ENCODE data around the gene ECHS1. TPM values are rescaled to one million over a fixed set of nuclear protein-coding genes. Genes with fewer than 3 reads are reported as not detected.

The ECHS1 gene
- polyA plus RNA-seq, 1 of the 3 experiments (the other 2 are of a cell fraction), result 97.8 TPM

DNA sequence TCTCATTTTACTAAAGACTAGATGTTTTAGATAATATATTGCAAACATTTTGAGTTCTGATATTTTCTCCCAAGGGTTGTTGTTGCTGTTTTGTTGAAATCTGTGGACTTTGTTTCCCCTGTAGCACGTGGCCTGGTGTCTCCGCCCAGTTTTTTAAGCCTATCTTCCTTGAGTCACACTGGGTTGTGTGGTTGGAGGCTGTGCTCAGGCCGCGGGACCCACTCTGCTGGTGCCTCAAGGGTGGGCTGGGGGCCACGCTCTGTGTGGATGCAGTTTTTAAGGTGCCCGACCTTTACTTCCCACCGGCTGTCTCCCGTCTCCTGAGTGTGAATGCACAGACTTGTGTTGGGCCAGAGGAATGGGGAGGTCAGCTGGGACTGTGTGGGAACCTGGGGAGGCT lies 30.2 kb downstream of the ECHS1 start:
- Histone ChIP-seq H3K27ac (ENCODE audit: low read depth in 2 of 2, low read length in 1 of 2) (no peak overlapping the region), H3K79me2 (ENCODE audit: insufficient read depth) (no peaks in the 10 kb centered on the region), H3K36me3 (replicated peaks in 1 of 2; ENCODE audit: control insufficient read depth in 1 of 2, insufficient read depth in 2 of 2, low read length in 1 of 2) (no peaks in the 10 kb centered on the region), H3K9me2 (no peaks in the 10 kb centered on the region), H3K4me3 (ENCODE audit: low read depth in 2 of 2, low read length in 1 of 2) (no peak overlapping the region), H3K9me3 (no peaks in the 10 kb centered on the region), H3F3A (replicated peaks; ENCODE audit: insufficient read depth) (no peaks in the 10 kb centered on the region), H3K4me1 (ENCODE audit: control insufficient read depth in 1 of 2, insufficient read depth in 2 of 2, low read depth in 1 of 2, low read length in 1 of 2) (peaks cover 0 to 7% of the 10 kb centered on the region in 2 experiments; a peak in 1 of 4 replicates), H3K4me2 (0 out of 2 replicates have a peak overlapping the region, but pooled peaks have one; percentile 24), H2AFZ (ENCODE audit: low read depth) (no peak overlapping the region), H3K9ac (no peak overlapping the region), H3K27me3 (ENCODE audit: insufficient read depth) (peaks cover 51% of the 10 kb centered on the region; the same call in 1 of the 2 replicates), H4K20me1 (ENCODE audit: insufficient read depth) (no peaks in the 10 kb centered on the region)
- ChIA-PET POLR2A (no interaction called here), CTCF (interaction anchor here (3.3 kb wide), 1 partner anchor 14 kb away, joined by 21 read pairs; no protein-coding TSS in a partner anchor)
- TF ChIP-seq EP300 (IDR thresholded peaks at IDR 0.05; ENCODE audit: borderline replicate concordance in 1 of 2, low read depth in 1 of 2, low read length in 1 of 2) (no peak), PBX3 (IDR thresholded peaks at IDR 0.05) (no peak), EZH2phosphoT487 (IDR thresholded peaks at IDR 0.05; ENCODE audit: borderline replicate concordance, low read depth) (no peak), MEF2A (IDR thresholded peaks at IDR 0.05; ENCODE audit: borderline replicate concordance, low read depth) (no peak), FOSL2 (IDR thresholded peaks at IDR 0.05; ENCODE audit: borderline replicate concordance, low read depth) (no peak), POLR2AphosphoS5 (IDR thresholded peaks at IDR 0.05; ENCODE audit: low read depth, low read length) (no peak), RCOR1 (IDR thresholded peaks at IDR 0.05; ENCODE audit: low read length) (no peak), ELF1 (IDR thresholded peaks at IDR 0.05) (no peak), CHD2 (IDR thresholded peaks at IDR 0.05; ENCODE audit: low read length, partially characterized antibody) (no peak), NRF1 (IDR thresholded peaks at IDR 0.05; ENCODE audit: low read depth, low read length) (no peak), TCF12 (IDR thresholded peaks at IDR 0.05) (no peak), FOXJ3 (CRISPR knock-in tag; IDR thresholded peaks at IDR 0.05) (no peak), MXI1 (IDR thresholded peaks at IDR 0.05; ENCODE audit: low read depth, low read length) (no peak), RAD21 (IDR thresholded peaks at IDR 0.05; ENCODE audit: low read length) (no peak), SMC3 (IDR thresholded peaks at IDR 0.05; ENCODE audit: low read depth, low read length) (no peak), YY1 (IDR thresholded peaks at IDR 0.05; ENCODE audit: low read depth) (no peak), SIN3A (IDR thresholded peaks at IDR 0.05; ENCODE audit: borderline replicate concordance, low read depth, low read length) (no peak), GATA2 (CRISPR knock-in tag; IDR thresholded peaks at IDR 0.05) (no peak)
- TF ChIP-seq, protein P1, sequence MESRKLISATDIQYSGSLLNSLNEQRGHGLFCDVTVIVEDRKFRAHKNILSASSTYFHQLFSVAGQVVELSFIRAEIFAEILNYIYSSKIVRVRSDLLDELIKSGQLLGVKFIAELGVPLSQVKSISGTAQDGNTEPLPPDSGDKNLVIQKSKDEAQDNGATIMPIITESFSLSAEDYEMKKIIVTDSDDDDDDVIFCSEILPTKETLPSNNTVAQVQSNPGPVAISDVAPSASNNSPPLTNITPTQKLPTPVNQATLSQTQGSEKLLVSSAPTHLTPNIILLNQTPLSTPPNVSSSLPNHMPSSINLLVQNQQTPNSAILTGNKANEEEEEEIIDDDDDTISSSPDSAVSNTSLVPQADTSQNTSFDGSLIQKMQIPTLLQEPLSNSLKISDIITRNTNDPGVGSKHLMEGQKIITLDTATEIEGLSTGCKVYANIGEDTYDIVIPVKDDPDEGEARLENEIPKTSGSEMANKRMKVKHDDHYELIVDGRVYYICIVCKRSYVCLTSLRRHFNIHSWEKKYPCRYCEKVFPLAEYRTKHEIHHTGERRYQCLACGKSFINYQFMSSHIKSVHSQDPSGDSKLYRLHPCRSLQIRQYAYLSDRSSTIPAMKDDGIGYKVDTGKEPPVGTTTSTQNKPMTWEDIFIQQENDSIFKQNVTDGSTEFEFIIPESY (IDR thresholded peaks at IDR 0.05; ENCODE audit: borderline replicate concordance, low read depth), result no peak
- 32% methylated on average over 8 of the region's 8 CpGs for WGBS (ENCODE audit: low lambda C conversion rate)
- DNase-seq, result no peak
